SU-DHL-6 (cell line): ENCODE data around the gene CCDC28B.

Experiments used
- H2AFZ ChIP-seq: fragments of 200-600 bp; sonication (generic); 2 replicates; pipeline ENCODE4 v1.6.1; 2014; ENCODE audit warnings: low read depth, mild to moderate bottlenecking, moderate library complexity, mixed read lengths, antibody characterized with exemption, low read length; ENCODE audit not compliant: severe bottlenecking
- H3F3A ChIP-seq: fragments of 200-600 bp; shearing (Covaris generic); 2 replicates; pipeline ENCODE4 v1.6.0; 2016; ENCODE audit warnings: antibody characterized with exemption, mild to moderate bottlenecking; ENCODE audit not compliant: insufficient read depth
- H3K27ac ChIP-seq: fragments of 200-600 bp; sonication (generic); 2 replicates; pipeline ENCODE4 v1.5.1; 2016; ENCODE audit warnings: low read depth, mild to moderate bottlenecking, low read length, moderate library complexity, mixed read lengths
- H3K27me3 ChIP-seq: fragments of 200-600 bp; sonication (generic), shearing (Covaris generic); 2 replicates; pipeline ENCODE4 v1.6.0; 2014; ENCODE audit warnings: mild to moderate bottlenecking, low read length
- H3K36me3 ChIP-seq: fragments of 200-600 bp; sonication (generic); 2 replicates; pipeline ENCODE4 v1.6.1; 2014; ENCODE audit warnings: mild to moderate bottlenecking, low read length, mixed read lengths
- H3K4me2 ChIP-seq: fragments of 300-600, 200-600 bp; shearing (Covaris generic), sonication (generic); 2 replicates; pipeline ENCODE4 v1.6.0; 2014; ENCODE audit warnings: low read length, low read depth, mild to moderate bottlenecking; ENCODE audit not compliant: poor library complexity, severe bottlenecking
- H3K4me3 ChIP-seq: fragments of 200-600 bp; sonication (generic); 2 replicates; pipeline ENCODE4 v1.5.1; 2014; ENCODE audit warnings: antibody characterized with exemption, low read length, mild to moderate bottlenecking, mixed read lengths; ENCODE audit not compliant: insufficient read depth, poor library complexity, severe bottlenecking
- H3K79me2 ChIP-seq: fragments of 200-600 bp; sonication (generic); 2 replicates; pipeline ENCODE4 v1.6.1; 2014; ENCODE audit warnings: mild to moderate bottlenecking, low read length, moderate library complexity; ENCODE audit not compliant: insufficient read depth
- H3K9ac ChIP-seq: fragments of 200-600 bp; sonication (generic); 2 replicates; pipeline ENCODE4 v1.7.0; 2014; ENCODE audit warnings: mild to moderate bottlenecking, low read length
- H3K9me2 ChIP-seq: fragments of 200-600 bp; sonication (generic); replicated peaks from 2 replicates; pipeline ENCODE4 v1.6.1; 2014; ENCODE audit warnings: low read length; ENCODE audit not compliant: insufficient read depth
- H3K9me3 ChIP-seq: fragments of 200-600 bp; sonication (generic); 2 replicates; pipeline ENCODE4 v1.6.1; 2014; ENCODE audit warnings: low read length, mixed read lengths; ENCODE audit not compliant: insufficient read depth
- H4K20me1 ChIP-seq: fragments of 200-600 bp; sonication (generic); 2 replicates; pipeline ENCODE4 v1.6.1; 2014; ENCODE audit warnings: low read depth, mild to moderate bottlenecking, antibody characterized with exemption, low read length, moderate library complexity, mixed read lengths
- CTCF ChIP-seq: fragments of 200-600 bp; sonication (generic); IDR thresholded peaks from one replicate; pipeline ENCODE4 v1.5.1; 2017; ENCODE audit warnings: antibody characterized with exemption, mild to moderate bottlenecking, low read length, moderate library complexity; ENCODE audit not compliant: insufficient read depth, poor library complexity, severe bottlenecking
- EZH2phosphoT487 ChIP-seq: fragments of 200-600 bp; sonication (generic), shearing (Covaris generic); conservative IDR thresholded peaks from 2 replicates; pipeline ENCODE4 v1.6.1; 2018; ENCODE audit warnings: mild to moderate bottlenecking, antibody characterized with exemption, low read length, moderate library complexity, mixed read lengths

CCDC28B gene

GRCh38 chr1:32204943-32205361 is 4.6 kb downstream of the CCDC28B start:
- H3K27me3 ChIP-seq, result no peaks in the 10 kb centered on the region
- peaks cover 14% of the 10 kb centered on the region for H3F3A ChIP-seq
- H3K27ac ChIP-seq, result no peak overlapping the region
- H3K36me3 ChIP-seq, result no peaks in the 10 kb centered on the region
- peak overlapping the region; percentile 66 for H3K4me3 ChIP-seq
- H3K79me2 ChIP-seq, result 0 out of 2 replicates have a peak, but pooled peaks cover 3% of the 10 kb centered on the region
- H3K9ac ChIP-seq, result peak overlapping the region; percentile 79
- no peaks in the 10 kb centered on the region for H4K20me1 ChIP-seq
- no peaks in the 10 kb centered on the region for H3K9me3 ChIP-seq
- no peak for TF ChIP-seq EZH2phosphoT487
- no peak for TF ChIP-seq CTCF
- peak overlapping the region; percentile 61 for H3K4me2 ChIP-seq
- H3K9me2 ChIP-seq, result no peaks in the 10 kb centered on the region
- H2AFZ ChIP-seq, result no peak overlapping the region

- Histone ChIP-seq H4K20me1 (no peaks in the 10 kb centered on the region), H3K79me2 (0 out of 2 replicates have a peak, but pooled peaks cover 3% of the 10 kb centered on the region), H3K36me3 (no peaks in the 10 kb centered on the region), H3K9me2 (no peaks in the 10 kb centered on the region), H3K27ac (no peak within 1 kb of the TSS), H3K4me2 (peak within 1 kb of the TSS; percentile 61), H3K9me3 (no peaks in the 10 kb centered on the region), H2AFZ (peak within 1 kb of the TSS; percentile 60), H3K9ac (peak within 1 kb of the TSS; percentile 79), H3K27me3 (no peaks in the 10 kb centered on the region), H3F3A (peaks cover 14% of the 10 kb centered on the region), H3K4me3 (peak within 1 kb of the TSS; percentile 66)
- TF ChIP-seq CTCF (no peak), EZH2phosphoT487 (no peak)
These were observed 5.3 kb downstream of the CCDC28B start, which contains the start of gene IQCC for GRCh38 chr1:32205401-32206370. Gene IQCC, plus strand, starts transcription at chr1:32205671. Its CDS starts 11 bp downstream, at chr1:32205682.

DNA sequence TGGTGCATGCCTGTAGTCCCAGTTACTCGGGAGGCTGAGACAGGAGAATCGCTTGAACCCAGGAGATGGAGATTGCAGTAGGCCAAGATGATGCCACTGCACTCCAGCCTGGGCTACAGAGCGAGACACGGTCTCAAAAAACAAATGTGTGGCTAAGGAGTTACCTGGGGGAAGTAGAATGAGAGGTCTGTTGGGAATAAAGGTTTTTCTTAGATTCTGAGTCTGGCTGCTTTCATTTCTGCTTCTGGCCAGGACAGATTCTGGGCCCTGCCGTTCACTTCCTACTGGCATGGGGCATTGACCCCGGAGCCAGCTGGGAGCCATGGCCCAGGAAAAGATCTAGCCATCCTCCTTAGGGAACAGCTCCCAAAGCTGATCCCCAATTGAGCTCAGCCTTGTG is 8.1 kb downstream of the CCDC28B start:
- Histone ChIP-seq H3F3A (0 out of 2 replicates have a peak, but pooled peaks cover 4% of the 10 kb centered on the region), H3K9me3 (no peaks in the 10 kb centered on the region), H3K79me2 (no peaks in the 10 kb centered on the region), H3K9ac (no peak overlapping the region), H3K4me3 (no peak overlapping the region), H3K27me3 (no peaks in the 10 kb centered on the region), H3K4me2 (no peak overlapping the region), H2AFZ (no peak overlapping the region), H3K9me2 (no peaks in the 10 kb centered on the region), H3K36me3 (no peaks in the 10 kb centered on the region), H3K27ac (no peak overlapping the region), H4K20me1 (no peaks in the 10 kb centered on the region)
- no peak for TF ChIP-seq CTCF
- TF ChIP-seq EZH2phosphoT487, result no peak
